Pons (tissue), 1 donor: ENCODE measurements around the gene TIE1.

Experiments
- DNase-seq: peaks from one replicate; pipeline ENCODE4 v3.0.0-alpha.2; 2016; ENCODE audit warnings: low spot score

Gene TIE1

DNA sequence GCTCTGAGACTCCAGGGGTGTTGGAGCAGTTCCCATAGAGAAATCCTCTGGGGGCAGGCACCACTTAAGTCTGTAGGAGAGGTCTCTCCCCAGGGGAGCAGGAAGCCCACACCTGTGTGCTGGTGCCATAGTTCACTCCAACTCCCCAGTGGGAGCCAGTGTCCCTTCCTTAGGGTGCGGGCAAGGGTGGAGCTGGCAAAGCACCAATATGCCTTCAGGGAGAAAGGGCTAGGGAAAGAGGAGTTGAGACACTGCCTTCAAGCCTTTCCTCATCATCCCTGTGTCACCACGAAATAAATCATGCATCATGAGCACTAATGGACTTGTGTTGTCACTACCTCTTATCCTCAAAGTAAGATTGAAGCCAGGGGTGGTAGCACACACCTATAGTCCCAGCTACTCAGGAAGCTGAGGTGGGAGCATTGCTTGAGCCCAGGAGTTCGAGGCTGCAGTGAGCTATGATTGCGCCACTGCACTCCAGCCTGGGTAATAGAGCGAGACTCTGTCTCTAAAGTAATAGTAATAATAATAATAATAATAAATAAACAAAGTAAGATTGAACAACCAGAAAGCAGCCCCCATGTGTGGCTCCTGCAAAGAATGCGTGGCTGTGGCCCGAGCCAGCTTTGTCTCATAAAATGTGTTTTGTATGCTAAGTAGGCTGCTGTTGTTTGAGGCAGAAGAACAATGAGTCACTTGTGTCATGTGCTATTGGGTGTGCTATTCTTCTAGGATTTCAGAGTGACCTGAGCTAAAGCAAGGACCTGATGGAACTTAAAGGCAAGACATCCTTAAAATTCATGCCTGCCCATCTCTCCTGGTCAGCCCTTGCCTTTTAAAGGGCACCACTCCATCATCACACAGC is 6.7 kb upstream of the TIE1 start:
- DNase-seq = peak; percentile 98

DNA sequence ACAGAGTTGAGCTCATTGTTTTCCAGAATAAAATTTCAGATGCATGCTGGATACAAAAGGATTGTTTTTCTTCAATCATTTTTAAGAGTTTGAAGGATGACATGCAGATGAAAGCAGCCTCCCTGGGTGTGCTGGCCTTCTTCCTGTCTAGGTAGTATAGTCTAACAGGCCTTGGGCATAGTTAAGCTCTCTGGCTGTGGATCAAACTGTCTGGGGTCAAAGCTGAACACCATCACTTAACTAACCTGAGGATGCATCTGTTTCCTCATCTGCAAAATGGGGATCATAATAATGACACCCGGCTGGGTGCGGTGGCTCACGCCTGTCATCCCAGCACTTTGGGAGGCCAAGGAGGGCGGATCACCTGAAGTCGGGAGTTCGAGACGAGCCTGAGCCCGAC is 6.0 kb upstream of the TIE1 start:
- no peak for DNase-seq

DNA sequence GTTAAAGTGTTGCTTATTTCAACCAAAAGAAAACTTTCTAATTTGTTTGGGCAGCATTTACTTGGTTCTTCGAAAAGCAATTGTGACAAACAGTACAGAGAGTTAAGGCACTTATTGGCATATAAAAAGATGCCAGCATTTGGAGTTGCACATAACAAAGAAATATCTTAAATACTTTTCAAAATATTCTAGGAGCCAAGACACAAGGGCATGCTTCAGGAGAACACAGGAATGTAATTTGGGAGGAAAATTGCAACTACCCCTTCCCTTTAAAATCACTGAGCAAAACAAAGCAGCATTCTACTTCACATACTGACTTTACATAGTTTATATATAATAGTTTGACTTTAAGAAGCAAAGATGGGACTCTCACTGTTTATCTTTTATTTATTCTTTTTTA is 4.6 kb upstream of the TIE1 start:
- DNase-seq = no peak

DNA sequence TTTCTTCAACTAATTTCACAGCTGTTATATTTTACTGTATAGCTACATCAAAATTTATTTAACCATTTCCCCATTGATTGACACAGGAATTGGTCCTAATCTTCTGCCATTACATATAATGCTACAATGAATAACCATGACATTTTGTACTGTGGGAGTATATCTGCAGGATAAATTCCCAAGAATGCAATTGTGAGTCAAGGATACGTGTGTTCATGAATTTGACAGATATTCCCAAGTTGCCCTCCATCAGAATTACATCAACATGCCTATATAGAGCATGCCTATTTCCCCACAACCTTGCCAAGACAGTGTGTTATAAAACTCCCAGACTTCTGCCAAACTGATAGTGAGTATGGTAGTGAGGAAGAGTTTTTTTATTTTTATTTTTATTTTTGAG is 2.7 kb upstream of the TIE1 start:
- no peak for DNase-seq

DNA sequence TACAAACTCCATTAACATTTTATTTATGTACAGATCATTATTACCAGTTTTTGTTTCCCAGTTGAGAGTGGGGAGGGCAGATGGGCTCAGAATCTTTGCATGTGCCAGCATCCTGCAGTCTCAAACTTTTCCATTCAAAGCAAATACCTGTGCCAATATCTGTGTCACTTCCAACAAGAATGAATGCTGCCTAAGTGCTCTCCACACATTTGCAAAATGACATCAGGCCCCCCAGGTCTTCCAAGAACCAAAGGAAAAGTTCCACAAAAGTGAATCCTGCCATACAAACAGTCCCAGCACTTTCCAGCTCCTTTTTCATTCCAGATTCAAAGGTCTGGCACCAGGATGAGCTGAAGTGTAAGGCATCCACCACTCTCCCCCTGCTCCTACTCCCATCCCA is 1.7 kb upstream of the TIE1 start:
- DNase-seq = no peak

DNA sequence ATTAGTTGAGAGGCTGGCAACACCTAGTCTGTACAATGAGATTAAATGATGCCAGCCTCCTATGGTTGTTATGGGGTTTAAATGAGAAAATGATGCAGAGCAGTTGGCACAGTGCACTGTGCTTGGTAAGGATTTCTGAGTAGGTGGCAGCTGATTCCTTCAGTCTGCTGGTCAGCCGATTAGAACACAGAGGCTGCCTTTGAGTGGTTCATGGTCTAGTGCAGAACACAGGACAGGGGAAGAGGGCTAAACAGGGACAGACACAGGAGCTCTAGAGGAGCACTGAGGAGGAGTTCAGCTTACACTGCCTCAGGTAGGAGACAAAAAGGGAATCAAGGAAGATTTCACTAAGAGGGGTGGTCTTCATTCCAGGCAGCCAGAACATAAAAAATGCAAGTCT is 1.4 kb downstream of the TIE1 start:
- DNase-seq = peak; percentile 70

DNA sequence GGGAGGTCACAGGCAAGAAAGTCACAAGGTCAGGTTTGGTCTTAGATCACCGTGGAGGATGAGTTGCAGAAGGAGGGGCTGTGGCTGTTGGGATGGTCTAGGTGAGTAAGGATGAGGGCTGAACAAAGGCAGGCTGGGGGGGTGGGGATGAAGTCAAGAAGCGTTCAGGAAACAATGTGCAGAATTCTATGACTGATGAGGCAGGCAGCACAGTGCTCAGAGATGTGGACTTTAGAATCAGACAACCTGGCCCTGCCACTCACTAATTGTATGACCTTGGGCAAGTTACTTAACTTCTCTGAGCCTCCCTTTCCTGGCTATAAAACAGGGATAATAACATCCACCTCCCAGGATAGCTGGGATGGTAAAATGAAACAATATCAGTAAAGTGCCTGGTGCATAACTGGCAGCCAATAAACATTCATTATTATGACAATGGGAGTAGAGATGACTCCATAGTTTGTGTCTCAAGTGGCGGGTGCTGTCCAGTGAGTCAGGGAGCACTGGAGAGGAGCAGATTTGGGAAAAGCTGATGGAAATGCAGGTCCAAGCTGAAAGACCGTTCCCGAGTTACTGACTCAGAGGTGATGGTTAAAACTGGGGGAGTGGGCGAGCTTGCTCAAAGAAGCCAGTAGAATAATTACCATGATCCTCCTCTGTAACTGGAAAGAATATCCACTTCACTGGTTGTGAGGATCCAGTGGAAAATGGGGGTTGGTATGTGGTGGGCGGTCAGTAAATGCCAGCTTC is 2.1 kb downstream of the TIE1 start:
- no peak for DNase-seq

DNA sequence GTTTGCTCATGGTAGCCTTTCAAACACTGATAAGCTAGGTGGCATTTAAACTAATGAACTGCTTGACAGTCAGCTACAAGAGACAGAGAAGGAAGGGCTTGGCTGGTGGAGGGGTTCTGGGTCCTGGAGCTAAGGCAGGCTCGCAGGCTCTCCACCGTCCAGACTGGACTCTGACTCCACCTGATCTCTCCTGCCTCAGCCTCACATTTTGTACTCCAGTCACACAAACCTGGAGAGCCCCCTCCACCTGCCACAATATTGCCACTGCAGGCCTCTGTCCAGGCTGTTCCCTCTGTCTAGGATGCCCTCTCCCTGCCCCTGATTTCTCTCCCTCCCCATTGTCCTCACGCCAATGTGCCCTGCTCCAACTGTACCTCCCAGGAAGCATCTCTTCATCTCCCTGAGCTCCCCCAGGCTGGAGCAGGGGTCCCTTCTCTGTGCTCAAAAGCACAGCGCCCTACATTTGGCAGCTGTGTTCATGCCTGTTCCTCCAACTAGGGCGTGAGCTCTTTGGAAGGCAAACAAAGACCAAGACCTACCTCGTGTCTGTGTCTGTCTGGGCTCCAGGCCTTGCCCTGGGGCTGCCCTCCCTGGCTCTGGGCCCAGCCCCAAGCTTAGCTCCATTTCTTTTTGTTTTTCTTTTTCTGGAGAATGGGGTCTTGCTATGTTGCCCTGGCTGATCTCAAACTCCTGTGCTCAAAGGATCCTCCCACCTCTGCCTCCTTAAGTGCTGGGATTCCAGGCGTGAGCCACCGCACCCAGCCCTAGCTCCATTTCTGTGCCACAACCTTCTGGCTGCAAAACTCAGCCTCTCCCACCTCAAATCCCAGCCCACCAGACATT is 2.9 kb downstream of the TIE1 start:
- no peak for DNase-seq

DNA sequence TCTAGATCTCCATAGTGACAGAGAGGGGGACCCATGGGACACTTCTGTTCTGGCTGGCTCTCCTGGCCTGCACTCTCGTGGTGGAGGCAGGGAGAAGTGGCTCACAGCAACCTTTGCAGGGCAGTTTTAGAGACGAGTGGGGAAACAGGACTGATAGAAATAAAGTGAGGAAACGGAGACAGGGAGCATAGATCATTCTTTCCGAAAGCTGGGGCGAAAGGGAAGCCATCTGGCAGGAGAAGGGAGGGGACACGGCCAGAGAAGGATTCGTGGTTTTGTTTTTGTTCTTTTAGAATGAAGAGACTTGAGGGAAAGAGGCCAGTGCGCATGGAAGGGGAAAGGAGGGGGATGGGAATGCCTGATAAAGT is 3.5 kb downstream of the TIE1 start:
- no peak for DNase-seq

DNA sequence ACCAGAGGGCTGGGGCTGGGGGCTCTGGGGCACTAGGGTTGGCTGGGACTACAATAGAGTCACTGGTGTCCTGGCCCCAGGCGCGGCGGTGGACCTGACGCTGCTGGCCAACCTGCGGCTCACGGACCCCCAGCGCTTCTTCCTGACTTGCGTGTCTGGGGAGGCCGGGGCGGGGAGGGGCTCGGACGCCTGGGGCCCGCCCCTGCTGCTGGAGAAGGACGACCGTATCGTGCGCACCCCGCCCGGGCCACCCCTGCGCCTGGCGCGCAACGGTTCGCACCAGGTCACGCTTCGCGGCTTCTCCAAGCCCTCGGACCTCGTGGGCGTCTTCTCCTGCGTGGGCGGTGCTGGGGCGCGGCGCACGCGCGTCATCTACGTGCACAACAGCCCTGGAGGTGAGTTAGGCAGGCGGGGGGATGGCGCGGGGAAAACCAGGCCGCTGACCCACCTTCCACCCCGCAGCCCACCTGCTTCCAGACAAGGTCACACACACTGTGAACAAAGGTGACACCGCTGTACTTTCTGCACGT is 4.1 kb downstream of the TIE1 start:
- DNase-seq = no peak

DNA sequence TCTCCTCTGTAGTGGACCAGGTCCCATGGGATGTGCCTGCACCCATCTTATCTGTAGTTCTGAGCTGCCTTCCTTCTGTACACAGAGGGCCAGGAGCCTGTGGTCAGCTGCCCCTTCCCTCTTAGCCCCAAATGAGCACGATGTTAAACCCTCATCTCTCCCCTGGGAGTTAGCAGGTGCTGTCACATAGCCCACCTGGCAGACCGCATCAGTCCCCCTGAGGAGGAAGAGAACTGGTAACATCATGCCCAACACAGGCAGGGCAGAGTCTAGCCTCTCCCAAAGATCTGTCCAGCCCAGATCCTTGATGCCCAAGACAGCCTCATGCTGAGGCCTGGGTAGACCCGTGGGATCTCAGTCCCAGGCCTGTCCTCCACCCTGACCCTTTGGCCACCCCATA is 4.7 kb downstream of the TIE1 start:
- DNase-seq = no peak

DNA sequence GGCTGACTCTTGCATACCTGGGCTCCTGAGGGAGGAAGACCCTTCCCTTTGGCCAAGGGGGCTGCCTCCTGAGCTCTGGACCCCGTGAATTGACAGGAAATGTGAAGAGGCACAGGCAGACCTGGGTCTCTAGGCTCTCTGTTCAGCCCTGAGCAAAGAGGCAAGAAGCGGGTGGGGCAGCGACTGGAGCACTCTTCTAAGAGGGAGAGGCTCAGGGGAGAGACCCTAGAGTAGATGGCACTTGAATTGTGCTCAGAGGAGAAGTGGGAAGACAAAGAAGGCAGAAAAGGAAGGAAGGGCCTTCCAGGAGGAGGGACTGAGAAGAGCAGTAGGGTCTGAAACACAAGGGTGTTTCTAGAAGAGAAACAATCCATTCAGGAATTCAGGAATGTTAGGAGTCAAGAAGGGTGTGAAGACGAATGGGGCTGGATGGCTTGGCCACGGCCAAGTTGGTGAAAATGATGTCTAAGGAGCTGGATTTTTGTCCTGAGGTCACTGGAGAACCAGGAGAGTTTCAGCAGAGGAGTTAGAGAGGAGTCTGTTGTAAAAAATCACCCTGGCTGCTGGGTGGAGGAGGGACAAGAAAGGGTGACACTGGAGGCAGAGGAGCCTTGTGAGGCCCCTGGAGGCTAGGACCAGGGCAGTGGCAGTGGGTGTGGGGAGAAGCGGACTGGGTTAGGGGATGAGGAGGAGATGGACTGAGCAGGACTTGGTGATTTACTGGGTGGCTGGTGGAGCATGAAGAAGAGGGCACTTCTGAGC is 5.3 kb downstream of the TIE1 start:
- no peak for DNase-seq

DNA sequence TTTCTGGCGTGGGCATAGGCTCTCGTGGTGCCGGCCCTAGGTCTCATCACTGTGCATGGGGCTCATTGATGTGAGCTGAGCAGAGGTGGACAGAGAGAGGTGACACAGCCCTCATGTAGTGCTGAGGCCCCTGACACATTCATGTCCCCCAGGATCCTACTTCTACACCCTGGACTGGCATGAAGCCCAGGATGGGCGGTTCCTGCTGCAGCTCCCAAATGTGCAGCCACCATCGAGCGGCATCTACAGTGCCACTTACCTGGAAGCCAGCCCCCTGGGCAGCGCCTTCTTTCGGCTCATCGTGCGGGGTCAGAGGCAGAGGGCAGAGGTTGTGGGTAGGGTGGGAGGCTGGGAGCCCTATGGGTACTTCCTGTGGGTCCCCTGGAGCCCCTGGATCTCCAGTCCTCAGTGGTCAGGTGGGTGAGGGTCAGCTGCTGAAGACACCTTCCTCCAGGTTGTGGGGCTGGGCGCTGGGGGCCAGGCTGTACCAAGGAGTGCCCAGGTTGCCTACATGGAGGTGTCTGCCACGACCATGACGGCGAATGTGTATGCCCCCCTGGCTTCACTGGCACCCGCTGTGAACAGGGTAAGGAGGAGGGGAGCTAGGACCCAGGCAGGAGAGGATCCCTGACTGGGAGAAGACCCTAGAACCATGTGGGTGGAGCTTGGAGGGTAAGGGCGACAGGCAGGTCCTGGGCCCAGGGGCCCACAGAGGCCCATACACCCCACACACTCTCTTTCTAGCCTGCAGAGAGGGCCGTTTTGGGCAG is 6.1 kb downstream of the TIE1 start:
- DNase-seq = no peak

DNA sequence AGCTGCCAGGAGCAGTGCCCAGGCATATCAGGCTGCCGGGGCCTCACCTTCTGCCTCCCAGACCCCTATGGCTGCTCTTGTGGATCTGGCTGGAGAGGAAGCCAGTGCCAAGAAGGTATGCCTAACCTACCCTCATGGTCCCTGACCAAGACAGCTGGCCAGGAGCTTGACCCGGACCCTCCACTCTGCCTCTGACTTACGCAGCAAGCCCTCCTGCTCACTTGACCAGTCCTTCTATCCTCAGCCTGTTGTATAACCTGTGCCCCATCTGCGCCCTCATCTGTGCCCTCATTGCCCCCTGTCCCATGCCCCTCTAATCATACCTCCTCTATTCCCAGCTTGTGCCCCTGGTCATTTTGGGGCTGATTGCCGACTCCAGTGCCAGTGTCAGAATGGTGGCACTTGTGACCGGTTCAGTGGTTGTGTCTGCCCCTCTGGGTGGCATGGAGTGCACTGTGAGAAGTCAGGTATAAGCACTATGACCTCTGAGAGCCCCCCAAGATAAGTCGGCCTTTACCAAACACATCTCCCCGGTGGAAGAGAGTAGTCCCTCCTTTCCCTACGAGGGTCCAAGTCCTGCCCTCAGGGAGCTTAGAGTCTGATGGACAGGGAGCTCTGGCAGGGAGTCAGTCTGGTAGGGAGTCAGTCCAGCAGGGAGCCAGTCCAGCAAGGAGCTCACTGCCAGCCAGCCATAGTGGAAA is 6.8 kb downstream of the TIE1 start:
- DNase-seq = no peak

DNA sequence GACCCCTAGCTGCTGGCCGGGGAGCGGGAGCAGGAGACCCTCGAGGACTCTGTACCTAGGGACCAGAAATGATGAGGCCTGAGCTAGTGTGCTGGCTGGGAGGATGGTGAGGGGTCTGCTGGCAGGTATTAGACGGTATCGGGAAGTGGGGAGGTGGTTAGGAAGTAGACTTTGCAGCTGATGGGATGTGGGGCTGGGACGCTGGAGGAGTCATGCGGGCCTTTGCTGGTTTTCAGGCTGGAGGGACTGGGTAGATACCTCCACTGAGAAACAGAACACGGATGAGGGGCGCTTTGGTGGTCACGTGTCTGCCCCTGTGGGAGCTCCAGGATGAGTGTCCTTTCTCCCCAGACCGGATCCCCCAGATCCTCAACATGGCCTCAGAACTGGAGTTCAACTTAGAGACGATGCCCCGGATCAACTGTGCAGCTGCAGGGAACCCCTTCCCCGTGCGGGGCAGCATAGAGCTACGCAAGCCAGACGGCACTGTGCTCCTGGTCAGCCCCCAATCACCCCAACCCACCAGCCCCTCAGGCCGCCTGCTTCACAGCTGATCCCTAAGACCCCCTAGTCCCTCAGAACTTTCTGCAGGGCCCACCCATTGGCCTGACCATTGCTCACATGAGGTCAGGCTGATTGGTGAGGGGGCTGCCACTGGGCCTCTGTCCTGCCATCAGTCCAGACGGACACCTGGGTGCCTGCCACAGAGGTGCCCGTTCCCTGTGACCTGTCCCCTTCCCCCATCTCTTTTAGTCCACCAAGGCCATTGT is 8.0 kb downstream of the TIE1 start:
- no peak for DNase-seq

DNA sequence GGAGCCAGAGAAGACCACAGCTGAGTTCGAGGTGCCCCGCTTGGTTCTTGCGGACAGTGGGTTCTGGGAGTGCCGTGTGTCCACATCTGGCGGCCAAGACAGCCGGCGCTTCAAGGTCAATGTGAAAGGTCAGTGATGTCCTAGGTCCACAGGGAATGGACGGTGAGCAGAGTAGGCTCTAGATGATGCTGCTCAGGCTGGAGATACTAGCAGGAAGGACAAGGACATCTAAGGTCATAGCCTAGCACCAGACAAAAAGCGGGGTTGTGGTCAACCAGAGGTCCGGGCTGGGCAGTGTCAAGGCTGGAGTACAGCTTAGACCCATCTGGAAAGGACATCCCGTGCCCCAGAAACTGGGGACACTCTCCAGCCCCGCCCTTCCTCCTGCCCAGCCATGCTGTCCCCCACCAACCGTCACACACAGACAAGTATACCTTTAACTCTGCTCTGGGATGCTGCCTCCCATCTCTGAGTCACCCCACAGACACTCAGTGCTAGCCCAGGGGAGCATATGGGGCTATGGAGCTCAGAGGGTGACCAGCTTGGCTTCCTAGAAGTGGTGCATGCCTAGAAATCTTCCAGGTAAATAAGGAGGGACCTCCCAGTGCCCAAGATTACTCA is 8.7 kb downstream of the TIE1 start:
- no peak for DNase-seq

DNA sequence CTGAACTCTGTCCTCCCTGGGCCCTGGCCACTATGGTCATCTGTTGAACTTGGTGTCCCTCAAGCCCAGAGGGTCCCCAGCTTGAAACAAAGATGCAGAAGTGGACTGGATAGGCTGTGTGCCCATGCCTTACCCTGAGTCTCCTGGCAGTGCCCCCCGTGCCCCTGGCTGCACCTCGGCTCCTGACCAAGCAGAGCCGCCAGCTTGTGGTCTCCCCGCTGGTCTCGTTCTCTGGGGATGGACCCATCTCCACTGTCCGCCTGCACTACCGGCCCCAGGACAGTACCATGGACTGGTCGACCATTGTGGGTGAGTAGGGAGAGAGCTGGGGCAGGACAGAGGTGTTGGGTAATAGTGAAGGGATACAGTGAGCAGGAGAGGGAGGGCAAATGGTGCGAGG is 10.7 kb downstream of the TIE1 start:
- no peak for DNase-seq

DNA sequence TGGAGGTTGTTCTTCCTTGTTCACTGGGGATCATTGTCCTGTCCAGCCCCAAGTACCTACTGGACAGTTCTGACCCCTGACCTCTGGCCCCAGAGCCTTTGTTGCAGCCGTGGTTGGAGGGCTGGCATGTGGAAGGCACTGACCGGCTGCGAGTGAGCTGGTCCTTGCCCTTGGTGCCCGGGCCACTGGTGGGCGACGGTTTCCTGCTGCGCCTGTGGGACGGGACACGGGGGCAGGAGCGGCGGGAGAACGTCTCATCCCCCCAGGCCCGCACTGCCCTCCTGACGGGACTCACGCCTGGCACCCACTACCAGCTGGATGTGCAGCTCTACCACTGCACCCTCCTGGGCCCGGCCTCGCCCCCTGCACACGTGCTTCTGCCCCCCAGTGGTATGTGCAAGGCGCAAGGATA is 11.4 kb downstream of the TIE1 start:
- no peak for DNase-seq
